IMR-90 (cell line): ENCODE data around the gene ANTXR1. TPM values are rescaled to one million over a fixed set of nuclear protein-coding genes. Genes with fewer than 3 reads are reported as not detected.

Source experiments
- ATAC-seq: fragments of 200-7000 bp; cut with Tn5 transposase; 2 replicates; pipeline ENCODE4 v1.9.1; 2020; ENCODE audit warnings: low read depth, mild to moderate bottlenecking, moderate library complexity
- BruUV-seq: library from RNA; stranded (reverse); fragments of 400-500 nt; replicated peaks from 2 replicates; lab custom pipeline; 2021; lab: Mats Ljungman, UMichigan
- CTCF ChIA-PET: fragments of 300-600 bp; formaldehyde crosslinking; extraction: SDS; loops from one replicate; lab custom pipeline; 2021; ENCODE audit warnings: antibody characterized with exemption; lab: Yijun Ruan, JAX
- POLR2A ChIA-PET: fragments of 300-600 bp; sonication (Branson Sonifier 250); formaldehyde crosslinking; loops from one replicate; lab custom pipeline; 2022; ENCODE audit warnings: antibody characterized with exemption; ENCODE audit not compliant: unreplicated experiment; lab: Charles Lee
- DNase-seq: peaks from one replicate; pipeline ENCODE4 v3.0.0; 2013
- H2AFZ ChIP-seq: replicated peaks from 2 replicates; pipeline ENCODE3; 2013; ENCODE audit warnings: low read length, mild to moderate bottlenecking; ENCODE audit not compliant: poor library complexity
- H2AK5ac ChIP-seq: 2 replicates; pipeline ENCODE4 v1.6.1; 2013; ENCODE audit warnings: low read depth, low read length, inconsistent platforms
- H2AK9ac ChIP-seq: replicated peaks from 2 replicates; pipeline ENCODE3; 2013; ENCODE audit warnings: mild to moderate bottlenecking, low read depth, low read length, moderate library complexity; ENCODE audit not compliant: poor library complexity
- H2BK120ac ChIP-seq: 2 replicates; pipeline ENCODE4 v1.6.1; 2013; ENCODE audit warnings: low read depth, low read length, inconsistent platforms
- H2BK15ac ChIP-seq: 3 replicates; pipeline ENCODE4 v1.6.1; 2013; ENCODE audit warnings: low read depth, low read length, inconsistent platforms
- H2BK20ac ChIP-seq: 2 replicates; pipeline ENCODE4 v1.6.1; 2013; ENCODE audit warnings: low read depth, mild to moderate bottlenecking, inconsistent platforms, low read length, moderate library complexity
- H2BK5ac ChIP-seq: 2 replicates; pipeline ENCODE4 v1.6.1; 2013; ENCODE audit warnings: mild to moderate bottlenecking, low read depth, low read length, inconsistent platforms; ENCODE audit not compliant: poor library complexity, severe bottlenecking
- H3K14ac ChIP-seq: replicated peaks from 2 replicates; pipeline ENCODE4 v1.6.1; 2013; ENCODE audit warnings: low read depth, low read length, inconsistent platforms
- H3K18ac ChIP-seq: 2 replicates; pipeline ENCODE4 v1.6.1; 2013; ENCODE audit warnings: low read depth, low read length, control low read depth
- H3K23ac ChIP-seq: 2 replicates; pipeline ENCODE4 v1.6.1; 2013; ENCODE audit warnings: low read depth, low read length, inconsistent platforms
- H3K27ac ChIP-seq: 2 replicates; pipeline ENCODE4 v1.5.1; 2013; ENCODE audit warnings: mild to moderate bottlenecking, control low read depth, low read length; ENCODE audit not compliant: insufficient read depth
- H3K27me3 ChIP-seq: 2 replicates; pipeline ENCODE4 v1.6.1; 2013; ENCODE audit warnings: low read length; ENCODE audit not compliant: control insufficient read depth, insufficient read depth
- H3K36me3 ChIP-seq: 2 replicates; pipeline ENCODE4 v1.6.1; 2013; ENCODE audit warnings: low read length, mixed read lengths; ENCODE audit not compliant: control insufficient read depth, insufficient read depth
- H3K4ac ChIP-seq: 2 replicates; pipeline ENCODE4 v1.6.1; 2013; ENCODE audit warnings: low read depth, low read length, inconsistent platforms
- H3K4me1 ChIP-seq: 2 replicates; pipeline ENCODE4 v1.6.1; 2013; ENCODE audit warnings: low read length, mixed read lengths; ENCODE audit not compliant: control insufficient read depth, insufficient read depth
- H3K4me2 ChIP-seq: 2 replicates; pipeline ENCODE4 v1.6.1; 2013; ENCODE audit warnings: low read depth, mild to moderate bottlenecking, control low read depth, low read length, moderate library complexity
- H3K4me3 ChIP-seq: 2 replicates; pipeline ENCODE4 v1.5.1; 2013; ENCODE audit warnings: low read depth, mild to moderate bottlenecking, control low read depth, low read length, moderate library complexity; ENCODE audit not compliant: insufficient read depth
- H3K56ac ChIP-seq: 2 replicates; pipeline ENCODE4 v1.6.1; 2013; ENCODE audit warnings: low read length, inconsistent platforms; ENCODE audit not compliant: insufficient read depth; ENCODE audit errors: extremely low read depth
- H3K79me1 ChIP-seq, 2 experiments: 2 replicates each; pipeline ENCODE4 v1.6.1; 2013; ENCODE audit warnings: low read length in 2 of 2, inconsistent platforms in 1 of 2, low read depth in 1 of 2
- H3K9ac ChIP-seq: 2 replicates; pipeline ENCODE4 v1.6.1; 2013; ENCODE audit warnings: low read depth, low read length, control low read depth
- H3K9me1 ChIP-seq: 2 replicates; pipeline ENCODE4 v1.6.1; 2013; ENCODE audit warnings: low read length, inconsistent platforms; ENCODE audit not compliant: insufficient read depth
- H3K9me3 ChIP-seq: 2 replicates; pipeline ENCODE4 v1.6.1; 2013; ENCODE audit warnings: low read length; ENCODE audit not compliant: control insufficient read depth, insufficient read depth
- H4K20me1 ChIP-seq: 2 replicates; pipeline ENCODE4 v1.6.1; 2013; ENCODE audit warnings: low read length, inconsistent platforms; ENCODE audit not compliant: insufficient read depth
- H4K5ac ChIP-seq: 2 replicates; pipeline ENCODE4 v1.6.1; 2013; ENCODE audit warnings: mild to moderate bottlenecking, low read depth, low read length, control low read depth
- H4K8ac ChIP-seq, 2 experiments: 2 replicates each; pipeline ENCODE4 v1.6.1; 2013; ENCODE audit warnings: low read depth in 2 of 2, low read length in 2 of 2, control low read depth in 1 of 2, inconsistent platforms in 1 of 2
- H4K91ac ChIP-seq: 2 replicates; pipeline ENCODE4 v1.6.1; 2013; ENCODE audit warnings: low read depth, low read length, inconsistent platforms; ENCODE audit not compliant: insufficient read depth
- BHLHE40 ChIP-seq: fragments of 150-350 bp; IDR thresholded peaks from 2 replicates; pipeline ENCODE4 v1.6.1; 2016; ENCODE audit warnings: mild to moderate bottlenecking, low read depth, low read length
- CEBPB ChIP-seq: IDR thresholded peaks from 2 replicates; pipeline ENCODE4 v1.6.1; 2012; ENCODE audit warnings: low read depth, low read length, improper control_type of control experiment
- CTCF ChIP-seq: conservative IDR thresholded peaks from 2 replicates; pipeline ENCODE4 v1.5.1; 2012; ENCODE audit warnings: mild to moderate bottlenecking, low read depth, low read length, improper control_type of control experiment
- MAZ ChIP-seq: IDR thresholded peaks from 2 replicates; pipeline ENCODE4 v1.6.1; 2012; ENCODE audit warnings: low read depth, mild to moderate bottlenecking, low read length, improper control_type of control experiment, moderate library complexity, borderline replicate concordance
- MXI1 ChIP-seq: IDR thresholded peaks from 2 replicates; pipeline ENCODE4 v1.6.1; 2012; ENCODE audit warnings: low read depth, mild to moderate bottlenecking, low read length, moderate library complexity, borderline replicate concordance
- NFE2L2 ChIP-seq: fragments of 150-350 bp; IDR thresholded peaks from 2 replicates; pipeline ENCODE4 v1.6.1; 2016; ENCODE audit warnings: low read depth, mild to moderate bottlenecking, low read length
- POLR2A ChIP-seq: IDR thresholded peaks from 2 replicates; pipeline ENCODE4 v1.6.1; 2012; ENCODE audit warnings: mild to moderate bottlenecking, low read depth, low read length
- RAD21 ChIP-seq: IDR thresholded peaks from 2 replicates; pipeline ENCODE4 v1.6.1; 2012; ENCODE audit warnings: low read length, improper control_type of control experiment
- RCOR1 ChIP-seq: IDR thresholded peaks from 2 replicates; pipeline ENCODE4 v1.6.1; 2012; ENCODE audit warnings: mild to moderate bottlenecking, low read length, improper control_type of control experiment; ENCODE audit not compliant: insufficient replicate concordance
- USF2 ChIP-seq: fragments of 150-350 bp; IDR thresholded peaks from 2 replicates; pipeline ENCODE4 v1.6.1; 2017; ENCODE audit warnings: mild to moderate bottlenecking, antibody characterized with exemption, low read length, low read depth
- WGBS, 2 experiments: methylation state at CpG; one replicate each; pipeline versions ENCODE4 v1.1.5 to v1.1.7; 2013; ENCODE audit warnings: missing lambda C conversion rate in 2 of 2; ENCODE audit not compliant: insufficient read length in 1 of 2; ENCODE audit errors: extremely low coverage in 2 of 2; 5-methylcytosine and 5-hydroxymethylcytosine counted together
- dilution Hi-C: fragments of 300-500 bp; cut with HindIII; formaldehyde crosslinking; loops from one replicate; pipeline ENCODE4 v1.14.3; 2018; ENCODE audit warnings: low sequenced_read_pairs; ENCODE audit not compliant: unreplicated experiment
- in situ Hi-C: fragments of 300-500 bp; cut with MboI; formaldehyde crosslinking; loops from 3 replicates; pipeline ENCODE4 v1.14.3; 2019; ENCODE audit warnings: low sequenced_read_pairs, inconsistent platforms, mixed read lengths
- intact Hi-C: fragments of 100-400 bp; cut with micrococcal nuclease; formaldehyde crosslinking; loops from 2 replicates; pipeline ENCODE4 v1.10.0; 2022
- polyA plus RNA-seq, 3 experiments: library from polyadenylated mRNA; depleted of rRNA; stranded (reverse); fragments of >200 nt; gene quantifications; 2 replicates each; pipeline ENCODE4 v1.2.3, GENCODE V29; 2012; ENCODE audit warnings: low replicate concordance in 1 of 3
- total RNA-seq: library from RNA; depleted of rRNA; stranded (reverse); fragments of >200 nt; gene quantifications from 2 replicates; pipeline ENCODE4 v1.2.3, GENCODE V29; 2012

The ANTXR1 gene
- total and polyA plus RNA-seq, 2 of the 4 experiments (the other 2 are of a cell fraction) = 27.2 to 36.9 TPM

GRCh38 chr2:69171897-69172525 is 159.0 kb downstream of the ANTXR1 start (continued):
- TF ChIP-seq RCOR1 = no peak

GRCh38 chr2:69173706-69174105 is 160.7 kb downstream of the ANTXR1 start:
- Histone ChIP-seq H2AFZ (no peak overlapping the region), H3K9me3 (no peaks in the 10 kb centered on the region), H4K91ac (no peak overlapping the region), H3K56ac (no peak overlapping the region), H2BK120ac (peak overlapping the region; percentile 38; the same call in 1 of the 2 replicates), H3K9me1 (peaks cover 29% of the 10 kb centered on the region), H3K18ac (no peak overlapping the region), H4K8ac (no peak overlapping the region), H3K27me3 (no peaks in the 10 kb centered on the region), H3K4me1 (peaks cover 20% of the 10 kb centered on the region), H2BK5ac (no peak overlapping the region), H4K20me1 (peaks cover 3% of the 10 kb centered on the region; the same call in 1 of the 2 replicates), H3K27ac (no peak overlapping the region), H4K5ac (no peak overlapping the region), H3K36me3 (peaks cover 29% of the 10 kb centered on the region), H2BK20ac (no peak overlapping the region), H3K9ac (no peak overlapping the region), H3K23ac (no peak overlapping the region), H3K14ac (peak overlapping the region; percentile 17; the same call in 1 of the 2 replicates), H2BK15ac (peak overlapping the region; percentile 45; the same call in 1 of the 3 replicates), H2AK5ac (no peak overlapping the region; the same call in 1 of the 2 replicates), H3K4me3 (no peak overlapping the region), H3K4me2 (no peak overlapping the region), H3K4ac (peak overlapping the region; percentile 49), H2AK9ac (no peak overlapping the region), H3K79me1 (peaks cover 4 to 32% of the 10 kb centered on the region in 2 experiments; a peak in 3 of 4 replicates)
- intact Hi-C loops (no loop called here), in situ Hi-C loops (loop anchor here (10.0 kb wide), 1 partner anchor 159 kb away; the partner anchor contains the start of gene ANTXR1), dilution Hi-C loops (no loop called here)
- ChIA-PET CTCF (no interaction called here), POLR2A (no interaction called here)
- no peak for DNase-seq
- ATAC-seq = no peak
- no TSS peak for BruUV-seq
- no CpG with 5 or more reads among the region's 1 CpG for WGBS, 2 experiments
- TF ChIP-seq CTCF (no peak), POLR2A (no peak), CEBPB (no peak), BHLHE40 (no peak), RAD21 (no peak), USF2 (no peak), MAZ (no peak), NFE2L2 (no peak), MXI1 (no peak)
